Right lobe of liver (tissue), 4 donors: ENCODE measurements around the gene RNF31.

Experiments
- POLR2A ChIP-seq: fragments of 450-650 bp; IDR thresholded peaks from one replicate; pipeline ENCODE4 v1.6.1; 2017; ENCODE audit warnings: antibody characterized with exemption, mild to moderate bottlenecking
- TF ChIP-seq, protein P1 (sequence below), 4 donors: fragments of 200-600 bp in 3 of 4; fragments of 450-650 bp in 1 of 4; IDR thresholded peaks; one replicate each; pipeline versions ENCODE4 v1.5.1 to v1.8.0; 2016 to 2022; ENCODE audit warnings: antibody characterized with exemption in 4 of 4, mild to moderate bottlenecking in 2 of 4
- donor health status: DM: no; HTN: no; CAD: no.
- donor health status: DM: no; HTN: no; CAD: no.
- donor health status: DM: no; HTN: yes; CAD: no.

GRCh38 chr14:24098229-24098926, 48.9 kb upstream of the RNF31 start:
- TF ChIP-seq, protein P1, sequence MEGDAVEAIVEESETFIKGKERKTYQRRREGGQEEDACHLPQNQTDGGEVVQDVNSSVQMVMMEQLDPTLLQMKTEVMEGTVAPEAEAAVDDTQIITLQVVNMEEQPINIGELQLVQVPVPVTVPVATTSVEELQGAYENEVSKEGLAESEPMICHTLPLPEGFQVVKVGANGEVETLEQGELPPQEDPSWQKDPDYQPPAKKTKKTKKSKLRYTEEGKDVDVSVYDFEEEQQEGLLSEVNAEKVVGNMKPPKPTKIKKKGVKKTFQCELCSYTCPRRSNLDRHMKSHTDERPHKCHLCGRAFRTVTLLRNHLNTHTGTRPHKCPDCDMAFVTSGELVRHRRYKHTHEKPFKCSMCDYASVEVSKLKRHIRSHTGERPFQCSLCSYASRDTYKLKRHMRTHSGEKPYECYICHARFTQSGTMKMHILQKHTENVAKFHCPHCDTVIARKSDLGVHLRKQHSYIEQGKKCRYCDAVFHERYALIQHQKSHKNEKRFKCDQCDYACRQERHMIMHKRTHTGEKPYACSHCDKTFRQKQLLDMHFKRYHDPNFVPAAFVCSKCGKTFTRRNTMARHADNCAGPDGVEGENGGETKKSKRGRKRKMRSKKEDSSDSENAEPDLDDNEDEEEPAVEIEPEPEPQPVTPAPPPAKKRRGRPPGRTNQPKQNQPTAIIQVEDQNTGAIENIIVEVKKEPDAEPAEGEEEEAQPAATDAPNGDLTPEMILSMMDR (IDR thresholded peaks at IDR 0.05), result no peak
- TF ChIP-seq POLR2A, result no peak
